ENCODE data around the gene ATOSA.

DNA sequence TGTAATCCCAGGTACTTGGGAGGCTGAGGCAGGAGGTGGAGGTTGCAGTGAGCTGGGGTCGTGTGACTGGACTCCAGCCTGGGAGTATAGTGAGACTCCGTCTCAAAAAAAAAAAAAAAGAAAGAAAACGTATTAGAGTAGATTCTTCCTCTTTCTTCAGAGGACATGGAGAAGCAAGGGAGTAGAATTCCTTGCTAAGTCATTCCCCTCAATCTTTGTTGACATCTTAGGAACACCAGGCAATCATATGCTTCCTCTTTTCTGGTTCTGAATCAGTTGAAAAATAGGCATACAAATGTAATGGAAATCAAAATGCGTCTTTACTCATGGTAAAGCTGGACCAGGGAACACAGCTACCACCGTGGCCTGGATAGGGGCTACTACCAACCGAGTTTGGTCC is 38.3 kb upstream of the ATOSA start:
- TF ChIP-seq, protein P1, sequence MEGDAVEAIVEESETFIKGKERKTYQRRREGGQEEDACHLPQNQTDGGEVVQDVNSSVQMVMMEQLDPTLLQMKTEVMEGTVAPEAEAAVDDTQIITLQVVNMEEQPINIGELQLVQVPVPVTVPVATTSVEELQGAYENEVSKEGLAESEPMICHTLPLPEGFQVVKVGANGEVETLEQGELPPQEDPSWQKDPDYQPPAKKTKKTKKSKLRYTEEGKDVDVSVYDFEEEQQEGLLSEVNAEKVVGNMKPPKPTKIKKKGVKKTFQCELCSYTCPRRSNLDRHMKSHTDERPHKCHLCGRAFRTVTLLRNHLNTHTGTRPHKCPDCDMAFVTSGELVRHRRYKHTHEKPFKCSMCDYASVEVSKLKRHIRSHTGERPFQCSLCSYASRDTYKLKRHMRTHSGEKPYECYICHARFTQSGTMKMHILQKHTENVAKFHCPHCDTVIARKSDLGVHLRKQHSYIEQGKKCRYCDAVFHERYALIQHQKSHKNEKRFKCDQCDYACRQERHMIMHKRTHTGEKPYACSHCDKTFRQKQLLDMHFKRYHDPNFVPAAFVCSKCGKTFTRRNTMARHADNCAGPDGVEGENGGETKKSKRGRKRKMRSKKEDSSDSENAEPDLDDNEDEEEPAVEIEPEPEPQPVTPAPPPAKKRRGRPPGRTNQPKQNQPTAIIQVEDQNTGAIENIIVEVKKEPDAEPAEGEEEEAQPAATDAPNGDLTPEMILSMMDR (conservative IDR thresholded peaks at IDR 0.05 in 1 of 2, IDR thresholded peaks at IDR 0.05 in 1 of 2; ENCODE audit: low read depth in 1 of 2, low read length in 2 of 2): no peak
- TF ChIP-seq EZH2 (IDR thresholded peaks at IDR 0.05; ENCODE audit: low read length, missing control alignments): no peak
